Fibroblast of lung (primary cell): Measurements from ENCODE around the gene SFT2D2. TPM values are rescaled to one million over a fixed set of nuclear protein-coding genes. Genes with fewer than 3 reads are reported as not detected.

Source experiments
- DNase-seq, 2 donors: peaks; one replicate each; pipeline versions ENCODE4 v3.0.0 to v3.0.0-alpha.2; 2010; ENCODE audit warnings: low read depth in 2 of 2
- H2AFZ ChIP-seq: 2 replicates; pipeline ENCODE4 v1.5.1; 2012; ENCODE audit warnings: low read length, control low read depth, inconsistent platforms
- H3K27ac ChIP-seq: 2 replicates; pipeline ENCODE4 v1.5.1; 2011; ENCODE audit warnings: low read length, control low read depth; ENCODE audit not compliant: insufficient read depth
- H3K27me3 ChIP-seq: 2 replicates; pipeline ENCODE4 v1.5.1; 2011; ENCODE audit warnings: mild to moderate bottlenecking, low read length; ENCODE audit not compliant: control insufficient read depth, insufficient read depth
- H3K36me3 ChIP-seq: 2 replicates; pipeline ENCODE4 v1.5.1; 2011; ENCODE audit warnings: low read length; ENCODE audit not compliant: control insufficient read depth, insufficient read depth
- H3K4me1 ChIP-seq: 2 replicates; pipeline ENCODE4 v1.5.1; 2011; ENCODE audit warnings: low read length; ENCODE audit not compliant: control insufficient read depth, insufficient read depth; ENCODE audit errors: extremely low read depth
- H3K4me2 ChIP-seq: 2 replicates; pipeline ENCODE4 v1.5.1; 2011; ENCODE audit warnings: low read length, control low read depth; ENCODE audit not compliant: insufficient read depth; ENCODE audit errors: extremely low read depth
- H3K4me3 ChIP-seq, 4 experiments: fragments of 200-600 bp in 1 of 4; sonication (generic) in 1 of 4; replicated peaks in 1 of 4; 2 replicates each; pipeline ENCODE4 v1.5.1; 2011 to 2016; ENCODE audit warnings: low read length in 4 of 4, low read depth in 3 of 4, mild to moderate bottlenecking in 3 of 4, control low read depth in 2 of 4, inconsistent platforms in 1 of 4, mixed read lengths in 1 of 4; ENCODE audit not compliant: insufficient read depth in 1 of 4; ENCODE audit errors: control extremely low read depth in 1 of 4
- H3K79me2 ChIP-seq: 2 replicates; pipeline ENCODE4 v1.5.1; 2012; ENCODE audit warnings: mild to moderate bottlenecking, low read length, inconsistent platforms; ENCODE audit not compliant: control insufficient read depth, insufficient read depth
- H3K9ac ChIP-seq: 2 replicates; pipeline ENCODE4 v1.5.1; 2011; ENCODE audit warnings: mild to moderate bottlenecking, low read length, control low read depth; ENCODE audit not compliant: insufficient read depth
- H3K9me3 ChIP-seq: 2 replicates; pipeline ENCODE4 v1.5.1; 2012; ENCODE audit warnings: low read depth, low read length; ENCODE audit not compliant: control insufficient read depth, insufficient read depth
- H4K20me1 ChIP-seq: 2 replicates; pipeline ENCODE4 v1.5.1; 2011; ENCODE audit warnings: low read length; ENCODE audit not compliant: control insufficient read depth, insufficient read depth; ENCODE audit errors: extremely low read depth
- CTCF ChIP-seq, 2 donors: IDR thresholded peaks in 1 of 2; conservative IDR thresholded peaks in 1 of 2; 1 replicate in 1 of 2; 2 replicates in 1 of 2; pipeline ENCODE4 v1.5.1; 2011 to 2012; ENCODE audit warnings: low read length in 2 of 2, control low read depth in 1 of 2, inconsistent platforms in 1 of 2, low read depth in 1 of 2, mild to moderate bottlenecking in 1 of 2
- EZH2 ChIP-seq: IDR thresholded peaks from 2 replicates; pipeline ENCODE4 v1.5.1; 2012; ENCODE audit warnings: low read length, control low read depth, mild to moderate bottlenecking; ENCODE audit errors: missing control alignments
- polyA plus RNA-seq, 2 donors: library from polyadenylated mRNA; depleted of rRNA in 1 of 2; stranded (reverse) in 1 of 2; unstranded in 1 of 2; fragments of >200 nt; gene quantifications; 2 replicates each; pipeline ENCODE4 v1.2.1, GENCODE V29; 2011 to 2012; ENCODE audit warnings: missing spikeins in 1 of 2
- total RNA-seq: library from RNA; depleted of rRNA; stranded (reverse); fragments of >200 nt; gene quantifications from 2 replicates; pipeline ENCODE4 v1.2.1, GENCODE V29; 2014

Gene SFT2D2
- total and polyA plus RNA-seq, 2 donors (not counting 1 experiment from before 2014, with no cell fraction given), result 29.4 to 36.4 TPM

DNA sequence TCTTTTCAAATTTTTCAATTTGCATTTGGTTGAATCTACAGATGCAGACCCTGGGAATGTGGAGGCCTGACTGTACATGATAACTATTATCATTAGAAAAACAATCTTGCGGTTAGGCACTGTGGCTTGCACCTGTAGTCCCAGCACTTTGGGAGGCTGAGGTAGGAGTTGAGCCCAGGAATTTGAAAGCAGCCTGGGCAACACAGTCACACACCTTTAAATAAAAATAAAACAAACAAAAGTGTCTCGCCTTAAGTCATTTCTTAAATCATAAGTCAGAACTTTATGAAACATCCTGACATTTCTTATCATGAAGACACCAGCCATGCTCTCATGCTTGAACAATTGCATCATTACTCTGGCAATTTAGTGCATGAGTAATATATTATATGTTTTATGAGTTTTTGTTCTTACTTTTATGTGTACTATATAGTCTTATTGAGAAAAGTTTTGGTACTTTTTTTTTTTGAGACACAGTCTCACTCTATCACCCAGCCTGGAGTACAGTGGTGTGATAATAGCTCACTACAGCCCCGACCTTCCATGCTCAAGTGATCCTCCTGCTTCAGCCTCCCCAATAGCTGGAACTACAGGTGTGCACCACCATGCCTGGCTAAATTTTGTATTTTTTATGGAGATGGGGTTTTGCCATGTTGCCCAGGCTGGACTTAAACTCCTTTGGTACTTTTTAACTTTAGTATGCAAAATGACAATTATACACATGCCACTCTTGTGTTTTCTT is 62.7 kb downstream of the SFT2D2 start:
- no peak overlapping the region for H3K27ac ChIP-seq
- no peak overlapping the region for H3K4me2 ChIP-seq
- no peaks in the 10 kb centered on the region for H3K36me3 ChIP-seq
- H3K27me3 ChIP-seq, result no peaks in the 10 kb centered on the region
- no peaks in the 10 kb centered on the region for H4K20me1 ChIP-seq
- TF ChIP-seq EZH2 (no peak), CTCF (conservative IDR thresholded peaks at IDR 0.05 in 1 of 2, IDR thresholded peaks at IDR 0.05 in 1 of 2; ENCODE audit: low read depth in 1 of 2, low read length in 2 of 2) (no peak)
- peak; percentile 41 to 72 for DNase-seq
- H3K9me3 ChIP-seq, result no peaks in the 10 kb centered on the region
- H3K4me3 ChIP-seq, result no peak overlapping the region
- no peaks in the 10 kb centered on the region for H3K79me2 ChIP-seq
- H2AFZ ChIP-seq, result no peak overlapping the region
- H3K4me1 ChIP-seq, result no peaks in the 10 kb centered on the region
- no peak overlapping the region for H3K9ac ChIP-seq

- no peaks in the 10 kb centered on the region for H3K79me2 ChIP-seq
- no peaks in the 10 kb centered on the region for H4K20me1 ChIP-seq
- no peaks in the 10 kb centered on the region for H3K4me1 ChIP-seq
- no peak for DNase-seq
- no peaks in the 10 kb centered on the region for H3K27me3 ChIP-seq
- TF ChIP-seq CTCF (conservative IDR thresholded peaks at IDR 0.05 in 1 of 2, IDR thresholded peaks at IDR 0.05 in 1 of 2; ENCODE audit: low read depth in 1 of 2, low read length in 2 of 2) (no peak), EZH2 (no peak)
- H3K9me3 ChIP-seq, result no peaks in the 10 kb centered on the region
- no peak overlapping the region for H3K9ac ChIP-seq
- H3K4me2 ChIP-seq, result no peak overlapping the region
- no peak overlapping the region for H3K27ac ChIP-seq
- H2AFZ ChIP-seq, result no peak overlapping the region
- H3K36me3 ChIP-seq, result no peaks in the 10 kb centered on the region
- no peak overlapping the region for H3K4me3 ChIP-seq
Measured at GRCh38 chr1:168291222-168291837, 65.5 kb downstream of the SFT2D2 start.

DNA sequence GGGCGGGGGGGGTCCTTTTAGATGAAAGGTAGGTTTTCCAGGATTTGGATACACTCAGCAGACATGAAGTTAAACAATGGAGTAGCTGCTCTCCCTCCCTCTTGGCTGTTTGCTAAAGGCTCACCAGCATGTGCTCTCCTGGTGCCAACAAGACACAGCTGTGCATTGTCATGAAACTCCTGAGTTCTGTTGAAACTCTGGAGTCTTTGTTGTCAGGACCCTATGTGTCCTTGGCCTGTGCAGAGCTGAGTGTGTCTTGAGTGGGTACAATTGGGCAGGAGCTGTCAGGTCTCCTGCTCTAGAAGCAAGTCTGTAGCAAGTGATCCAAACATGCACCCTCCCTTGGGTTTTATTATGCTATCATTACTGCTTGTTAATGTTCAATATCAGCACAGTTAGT is 67.6 kb downstream of the SFT2D2 start:
- H3K4me2 ChIP-seq, result no peak overlapping the region
- H3K9ac ChIP-seq, result no peak overlapping the region
- H3K27ac ChIP-seq, result no peak overlapping the region
- H4K20me1 ChIP-seq, result no peaks in the 10 kb centered on the region
- no peaks in the 10 kb centered on the region for H3K9me3 ChIP-seq
- no peak overlapping the region for H3K4me3 ChIP-seq
- H3K36me3 ChIP-seq, result no peaks in the 10 kb centered on the region
- no peak for TF ChIP-seq EZH2
- no peak for TF ChIP-seq CTCF (conservative IDR thresholded peaks at IDR 0.05 in 1 of 2, IDR thresholded peaks at IDR 0.05 in 1 of 2; ENCODE audit: low read depth in 1 of 2, low read length in 2 of 2)
- no peaks in the 10 kb centered on the region for H3K79me2 ChIP-seq
- no peaks in the 10 kb centered on the region for H3K27me3 ChIP-seq
- H3K4me1 ChIP-seq, result no peaks in the 10 kb centered on the region
- DNase-seq, result peak in 1 of 2 donors; percentile 41
- H2AFZ ChIP-seq, result no peak overlapping the region
